Lung microvascular endothelial cell (primary cell): ENCODE data around the gene FHOD3. TPM values are rescaled to one million over a fixed set of nuclear protein-coding genes. Genes with fewer than 3 reads are reported as not detected.

ENCODE experiments used
- DNase-seq, 2 donors: peaks; one replicate each; pipeline versions ENCODE4 v3.0.0 to v3.0.0-alpha.2; 2010; ENCODE audit warnings: low read depth in 2 of 2
- total RNA-seq: library from RNA; depleted of rRNA; stranded (reverse); fragments of >200 nt; gene quantifications from 2 replicates; pipeline ENCODE4 v1.2.1, GENCODE V29; 2014

Gene FHOD3
- total RNA-seq: under 0.01 and 0.44 TPM in 2 replicates

GRCh38 chr18:36297417-36298125 lies at the start of gene FHOD3:
Gene FHOD3, plus strand, starts transcription at chr18:36297713. Its CDS starts 123 bp downstream, at chr18:36297836.
- peak; percentile 29 to 59 for DNase-seq

- no peak for DNase-seq
Observed at GRCh38 chr18:36249392-36249791, 48.1 kb upstream of the FHOD3 start.

GRCh38 chr18:36250827-36251226 lies 46.7 kb upstream of the FHOD3 start:
- no peak for DNase-seq

- DNase-seq: no peak
Observed at GRCh38 chr18:36255072-36255698, 42.3 kb upstream of the FHOD3 start.

- no peak for DNase-seq
Observed at GRCh38 chr18:36256094-36256493, 41.4 kb upstream of the FHOD3 start.

GRCh38 chr18:36262971-36263370 lies 34.5 kb upstream of the FHOD3 start:
- no peak for DNase-seq

GRCh38 chr18:36264283-36264682 lies 33.2 kb upstream of the FHOD3 start:
- no peak for DNase-seq

- DNase-seq: no peak
Observed at GRCh38 chr18:36265015-36265414, 32.5 kb upstream of the FHOD3 start.

GRCh38 chr18:36269157-36269556 lies 28.4 kb upstream of the FHOD3 start:
- DNase-seq: no peak

- DNase-seq: no peak
Observed at GRCh38 chr18:36271153-36271552, 26.4 kb upstream of the FHOD3 start.

GRCh38 chr18:36273347-36273746 lies 24.2 kb upstream of the FHOD3 start:
- no peak for DNase-seq

- no peak for DNase-seq
Observed at GRCh38 chr18:36274083-36274715, 23.3 kb upstream of the FHOD3 start.

- no peak for DNase-seq
Observed at GRCh38 chr18:36275561-36275960, 22.0 kb upstream of the FHOD3 start.

GRCh38 chr18:36279001-36279400 lies 18.5 kb upstream of the FHOD3 start:
- DNase-seq: no peak

- no peak for DNase-seq
Observed at GRCh38 chr18:36281936-36282335, 15.6 kb upstream of the FHOD3 start.

- DNase-seq: no peak
Observed at GRCh38 chr18:36283448-36283847, 14.1 kb upstream of the FHOD3 start.

- DNase-seq: no peak
Observed at GRCh38 chr18:36284268-36284667, 13.2 kb upstream of the FHOD3 start.

GRCh38 chr18:36284671-36285295 lies 12.7 kb upstream of the FHOD3 start:
- DNase-seq: peak; percentile 73 to 79

- no peak for DNase-seq
Observed at GRCh38 chr18:36287653-36288052, 9.9 kb upstream of the FHOD3 start.

GRCh38 chr18:36288689-36289088 lies 8.8 kb upstream of the FHOD3 start:
- no peak for DNase-seq

GRCh38 chr18:36294031-36294430 lies 3.5 kb upstream of the FHOD3 start:
- DNase-seq: no peak

- no peak for DNase-seq
Observed at GRCh38 chr18:36295214-36295613, 2.3 kb upstream of the FHOD3 start.
